Neutrophil (primary cell): ENCODE results near the gene CNTN2.

Experiments used
- H3K27ac ChIP-seq: fragments of 200-600 bp; sonication (generic); 2 replicates; pipeline ENCODE4 v1.5.1; 2016; ENCODE audit warnings: mild to moderate bottlenecking, moderate library complexity
- H3K27me3 ChIP-seq: fragments of 200-600 bp; sonication (generic); 2 replicates; pipeline ENCODE4 v1.6.0; 2016; ENCODE audit warnings: mild to moderate bottlenecking
- H3K36me3 ChIP-seq: fragments of 200-600 bp; sonication (generic); 2 replicates; pipeline ENCODE4 v1.5.1; 2017
- H3K4me1 ChIP-seq, 2 experiments: fragments of 200-600 bp in 1 of 2; sonication (generic) in 1 of 2; 1 replicate in 1 of 2; 2 replicates in 1 of 2; pipeline versions ENCODE4 v1.5.1 to v1.6.1; 2013 to 2016; ENCODE audit warnings: low read depth in 1 of 2, low read length in 1 of 2, mild to moderate bottlenecking in 1 of 2, moderate library complexity in 1 of 2; ENCODE audit not compliant: control insufficient read depth in 1 of 2, insufficient read depth in 1 of 2
- H3K4me3 ChIP-seq, 2 experiments: fragments of 200-600 bp in 1 of 2; sonication (generic) in 1 of 2; 1 replicate in 1 of 2; 2 replicates in 1 of 2; pipeline ENCODE4 v1.5.1; 2013 to 2016; ENCODE audit warnings: low read depth in 1 of 2, low read length in 1 of 2, mild to moderate bottlenecking in 1 of 2, moderate library complexity in 1 of 2
- H3K9me3 ChIP-seq: fragments of 200-600 bp; sonication (generic); 2 replicates; pipeline ENCODE4 v1.5.1; 2016
- TF ChIP-seq, protein P1 (sequence below): fragments of 200-600 bp; sonication (generic); IDR thresholded peaks from 2 replicates; pipeline ENCODE4 v1.5.1; 2016; ENCODE audit warnings: antibody characterized with exemption

Gene CNTN2

DNA sequence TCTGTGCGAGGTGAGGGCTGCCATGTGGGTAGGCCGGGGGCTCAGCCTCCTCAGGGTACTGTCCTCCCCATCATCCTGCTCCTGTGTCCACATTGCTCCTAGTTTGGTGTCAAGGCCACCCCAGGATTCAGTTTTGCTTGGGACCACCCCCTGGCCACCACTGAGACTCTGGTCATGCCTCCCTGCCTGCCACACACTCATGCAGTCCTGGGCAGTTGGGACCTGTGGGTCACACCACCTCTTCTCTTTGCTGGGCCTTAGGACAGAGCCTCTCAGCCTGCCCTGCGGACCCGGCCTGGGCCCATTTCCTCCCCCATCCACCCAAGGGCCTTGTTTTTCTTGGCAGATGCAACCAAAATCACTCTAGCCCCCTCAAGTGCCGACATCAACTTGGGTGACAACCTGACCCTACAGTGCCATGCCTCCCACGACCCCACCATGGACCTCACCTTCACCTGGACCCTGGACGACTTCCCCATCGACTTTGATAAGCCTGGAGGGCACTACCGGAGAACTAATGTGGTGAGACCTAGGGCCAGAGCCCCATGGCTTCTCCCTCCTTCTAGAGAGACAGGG lies 21.8 kb downstream of the CNTN2 start:
- Histone ChIP-seq H3K4me1 (peaks cover 3 to 10% of the 10 kb centered on the region in 2 experiments), H3K36me3 (no peaks in the 10 kb centered on the region), H3K27ac (no peak overlapping the region), H3K4me3 (no peak overlapping the region), H3K27me3 (no peaks in the 10 kb centered on the region), H3K9me3 (no peaks in the 10 kb centered on the region)
- TF ChIP-seq, protein P1, sequence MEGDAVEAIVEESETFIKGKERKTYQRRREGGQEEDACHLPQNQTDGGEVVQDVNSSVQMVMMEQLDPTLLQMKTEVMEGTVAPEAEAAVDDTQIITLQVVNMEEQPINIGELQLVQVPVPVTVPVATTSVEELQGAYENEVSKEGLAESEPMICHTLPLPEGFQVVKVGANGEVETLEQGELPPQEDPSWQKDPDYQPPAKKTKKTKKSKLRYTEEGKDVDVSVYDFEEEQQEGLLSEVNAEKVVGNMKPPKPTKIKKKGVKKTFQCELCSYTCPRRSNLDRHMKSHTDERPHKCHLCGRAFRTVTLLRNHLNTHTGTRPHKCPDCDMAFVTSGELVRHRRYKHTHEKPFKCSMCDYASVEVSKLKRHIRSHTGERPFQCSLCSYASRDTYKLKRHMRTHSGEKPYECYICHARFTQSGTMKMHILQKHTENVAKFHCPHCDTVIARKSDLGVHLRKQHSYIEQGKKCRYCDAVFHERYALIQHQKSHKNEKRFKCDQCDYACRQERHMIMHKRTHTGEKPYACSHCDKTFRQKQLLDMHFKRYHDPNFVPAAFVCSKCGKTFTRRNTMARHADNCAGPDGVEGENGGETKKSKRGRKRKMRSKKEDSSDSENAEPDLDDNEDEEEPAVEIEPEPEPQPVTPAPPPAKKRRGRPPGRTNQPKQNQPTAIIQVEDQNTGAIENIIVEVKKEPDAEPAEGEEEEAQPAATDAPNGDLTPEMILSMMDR: no peak

DNA sequence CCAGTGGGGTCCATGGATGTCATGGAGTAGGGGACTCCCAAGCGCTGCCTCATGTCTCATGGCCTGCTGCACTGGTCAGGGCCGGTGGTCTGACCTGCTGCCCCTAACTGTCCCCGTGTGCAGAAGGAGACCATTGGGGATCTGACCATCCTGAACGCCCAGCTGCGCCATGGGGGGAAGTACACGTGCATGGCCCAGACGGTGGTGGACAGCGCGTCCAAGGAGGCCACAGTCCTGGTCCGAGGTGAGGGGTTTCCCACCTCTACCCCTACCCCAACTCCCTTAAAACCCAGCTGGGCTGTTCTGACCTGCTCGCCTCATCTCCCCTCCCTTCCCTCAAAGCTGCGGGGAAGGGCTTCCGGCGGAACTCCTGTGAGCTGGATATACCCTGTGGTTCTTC lies 22.7 kb downstream of the CNTN2 start:
- Histone ChIP-seq H3K4me3 (no peak overlapping the region), H3K27me3 (no peaks in the 10 kb centered on the region), H3K36me3 (no peaks in the 10 kb centered on the region), H3K4me1 (peaks cover 3 to 10% of the 10 kb centered on the region in 2 experiments), H3K27ac (no peak overlapping the region), H3K9me3 (no peaks in the 10 kb centered on the region)
- TF ChIP-seq, protein P1: no peak

DNA sequence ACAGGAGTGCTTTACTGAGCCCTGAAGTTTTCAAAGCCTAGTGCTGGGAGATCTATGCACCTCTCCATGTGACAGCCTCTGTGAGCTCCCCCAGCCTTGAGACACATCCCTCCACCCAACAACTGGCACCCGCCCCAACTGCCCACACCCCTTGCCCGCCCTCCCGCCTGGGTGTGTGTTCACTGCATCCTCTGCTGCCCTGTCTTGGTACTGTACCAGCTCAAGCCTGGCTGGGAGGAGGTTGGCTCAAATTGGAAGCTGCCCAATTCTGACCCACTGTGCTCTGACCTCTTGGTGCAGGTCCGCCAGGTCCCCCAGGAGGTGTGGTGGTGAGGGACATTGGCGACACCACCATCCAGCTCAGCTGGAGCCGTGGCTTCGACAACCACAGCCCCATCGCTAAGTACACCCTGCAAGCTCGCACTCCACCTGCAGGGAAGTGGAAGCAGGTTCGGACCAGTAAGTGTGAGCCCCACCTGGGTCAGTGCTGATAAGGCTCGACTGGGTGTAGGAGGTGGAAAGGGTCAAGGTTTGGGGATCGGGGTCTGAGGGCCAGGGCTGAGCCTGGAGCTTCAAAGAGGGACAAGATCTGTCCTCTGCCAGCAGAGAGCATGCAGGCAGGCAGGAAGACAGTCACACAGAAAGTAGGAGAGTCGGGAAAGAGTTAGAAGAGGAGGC lies 23.3 kb downstream of the CNTN2 start:
- H3K36me3 ChIP-seq: no peaks in the 10 kb centered on the region
- no peak overlapping the region for H3K27ac ChIP-seq
- H3K9me3 ChIP-seq: no peaks in the 10 kb centered on the region
- no peaks in the 10 kb centered on the region for H3K27me3 ChIP-seq
- TF ChIP-seq, protein P1: no peak
- H3K4me1 ChIP-seq: peaks cover 3 to 7% of the 10 kb centered on the region in 2 experiments
- H3K4me3 ChIP-seq: no peak overlapping the region

DNA sequence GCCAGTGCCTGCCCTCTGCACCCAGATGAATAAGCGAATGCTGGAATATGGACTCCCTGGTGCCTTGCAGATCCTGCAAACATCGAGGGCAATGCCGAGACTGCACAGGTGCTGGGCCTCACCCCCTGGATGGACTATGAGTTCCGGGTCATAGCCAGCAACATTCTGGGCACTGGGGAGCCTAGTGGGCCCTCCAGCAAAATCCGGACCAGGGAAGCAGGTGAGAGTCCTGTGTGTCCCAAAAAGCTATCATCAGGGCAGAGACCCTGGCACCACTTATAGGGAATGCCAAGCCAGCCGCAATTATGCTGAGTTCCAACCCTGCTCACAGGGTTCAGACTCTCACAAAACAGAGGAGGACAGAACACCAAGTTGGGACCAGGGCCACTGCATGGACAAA lies 24.0 kb downstream of the CNTN2 start:
- no peak overlapping the region for H3K4me3 ChIP-seq
- H3K4me1 ChIP-seq: no peaks in the 10 kb centered on the region
- H3K9me3 ChIP-seq: no peaks in the 10 kb centered on the region
- no peaks in the 10 kb centered on the region for H3K36me3 ChIP-seq
- no peaks in the 10 kb centered on the region for H3K27me3 ChIP-seq
- H3K27ac ChIP-seq: no peak overlapping the region
- TF ChIP-seq, protein P1: no peak

DNA sequence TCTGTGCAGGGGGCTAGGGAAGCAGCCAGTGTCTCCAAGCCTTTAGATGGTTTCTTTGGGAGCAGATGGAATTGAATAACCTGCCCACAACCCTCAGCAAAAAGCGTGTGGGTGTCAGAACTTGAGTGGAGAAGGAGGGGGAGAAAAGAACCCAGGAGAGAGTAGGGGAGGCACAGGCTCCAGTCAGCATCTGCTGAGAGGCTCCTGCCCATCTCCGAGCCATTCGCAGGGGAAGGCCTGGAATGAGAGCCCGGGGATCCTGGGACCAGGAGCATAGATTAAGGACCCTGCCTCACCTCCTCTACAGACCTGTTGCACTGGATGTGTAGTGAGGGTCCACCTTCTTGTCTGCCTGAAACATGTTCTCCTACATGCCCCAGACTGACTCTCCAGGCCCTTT lies 25.0 kb downstream of the CNTN2 start:
- Histone ChIP-seq H3K27ac (no peak overlapping the region), H3K36me3 (no peaks in the 10 kb centered on the region), H3K27me3 (no peaks in the 10 kb centered on the region), H3K4me3 (no peak overlapping the region), H3K4me1 (no peaks in the 10 kb centered on the region), H3K9me3 (no peaks in the 10 kb centered on the region)
- TF ChIP-seq, protein P1: no peak
